GM19023 (cell line): ENCODE results near the gene ZNF783.
"Not testable (repeated sequence)": the region's sequence is repeated elsewhere in the genome, so short reads cannot be mapped to it uniquely, and the experiment has no call there.

Experiments
- ATAC-seq: cut with Tn5 transposase; IDR thresholded peaks from one replicate; pipeline ENCODE4 v1.9.1; 2021; ENCODE audit warnings: mild to moderate bottlenecking, moderate library complexity; ENCODE audit not compliant: unreplicated experiment

Gene ZNF783

DNA sequence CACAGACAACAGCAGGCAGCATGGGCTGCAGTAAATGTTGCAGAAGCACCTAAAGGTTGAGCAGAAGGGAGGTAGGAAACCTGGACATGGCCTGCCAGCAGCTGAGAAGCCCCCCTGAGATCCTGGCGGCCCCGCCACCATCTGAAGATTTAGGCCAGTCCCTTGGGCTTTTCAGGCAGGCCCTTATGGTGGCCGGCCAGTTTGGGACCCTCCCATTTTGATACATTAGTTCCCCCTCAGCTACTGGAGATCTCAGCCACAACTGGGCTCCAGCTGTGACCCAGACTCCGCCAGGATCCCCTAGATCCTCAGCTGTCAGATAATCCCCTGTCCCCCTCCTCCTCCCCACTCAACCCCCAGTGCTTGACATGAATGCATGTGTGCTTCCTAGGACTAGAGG lies 34.4 kb downstream of the ZNF783 start:
- ATAC-seq: no peak

DNA sequence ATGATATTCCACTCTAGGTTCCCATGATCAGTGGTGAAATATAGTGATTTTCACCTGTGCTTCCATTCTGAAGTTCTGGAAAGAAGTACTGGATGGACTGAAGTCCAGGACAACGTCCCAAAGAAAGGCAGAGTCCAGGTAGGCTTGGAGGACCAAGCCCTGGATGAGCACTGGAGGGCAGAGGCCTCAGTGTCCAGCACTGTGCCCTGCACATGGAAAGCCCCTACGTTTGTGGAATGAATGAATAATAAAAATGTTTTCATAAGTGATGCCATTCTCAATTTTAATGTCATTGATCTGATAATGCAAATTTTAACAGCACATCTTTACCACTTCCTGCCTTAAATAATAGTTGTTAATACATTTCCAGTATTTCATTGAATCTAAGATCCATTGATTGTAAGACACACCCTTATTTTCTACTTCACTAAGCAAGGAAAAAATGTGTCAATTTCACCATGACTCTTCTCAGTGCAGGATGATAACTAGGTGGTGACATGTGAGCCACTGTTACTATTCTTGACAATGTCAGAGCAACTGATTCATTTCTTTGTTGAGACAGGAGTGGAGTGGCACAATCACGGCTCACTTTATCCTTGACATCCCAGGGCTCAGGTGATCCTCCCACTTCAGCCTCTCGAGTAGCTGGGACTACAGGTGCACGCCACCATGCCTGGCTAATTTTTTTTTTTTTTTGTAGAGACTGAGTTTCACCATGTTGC lies 35.2 kb downstream of the ZNF783 start:
- ATAC-seq: no peak

DNA sequence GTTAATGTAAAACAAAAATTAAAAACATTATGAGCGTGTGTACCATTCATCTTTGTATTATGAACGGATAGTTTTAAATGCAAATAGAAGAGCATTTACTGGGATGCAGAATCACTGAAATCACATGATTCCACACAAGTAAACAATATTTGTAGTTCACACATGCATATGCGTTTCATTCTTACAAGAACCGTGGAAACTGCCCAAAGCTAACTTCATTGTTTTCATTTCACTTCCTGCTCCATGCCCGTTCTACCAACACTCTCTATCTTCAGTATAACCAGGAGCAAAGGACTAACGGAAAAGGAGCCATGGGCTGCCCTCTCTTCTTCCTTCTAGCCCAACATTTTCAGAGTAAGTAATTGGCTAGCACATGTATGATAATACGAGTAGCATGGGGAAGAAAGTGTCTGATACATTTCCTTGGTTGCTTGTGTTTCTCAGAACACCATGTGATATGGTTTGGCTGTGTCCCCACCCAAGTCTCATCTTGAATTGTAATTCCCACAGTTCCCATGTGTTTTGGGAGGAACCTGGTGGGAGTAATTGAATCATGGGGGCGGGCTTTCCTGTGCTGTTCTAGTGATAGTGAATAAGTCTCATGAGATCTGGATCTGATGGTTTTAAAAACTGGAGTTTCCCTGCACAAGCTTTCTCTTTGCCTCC lies 38.8 kb downstream of the ZNF783 start:
- ATAC-seq: no peak

DNA sequence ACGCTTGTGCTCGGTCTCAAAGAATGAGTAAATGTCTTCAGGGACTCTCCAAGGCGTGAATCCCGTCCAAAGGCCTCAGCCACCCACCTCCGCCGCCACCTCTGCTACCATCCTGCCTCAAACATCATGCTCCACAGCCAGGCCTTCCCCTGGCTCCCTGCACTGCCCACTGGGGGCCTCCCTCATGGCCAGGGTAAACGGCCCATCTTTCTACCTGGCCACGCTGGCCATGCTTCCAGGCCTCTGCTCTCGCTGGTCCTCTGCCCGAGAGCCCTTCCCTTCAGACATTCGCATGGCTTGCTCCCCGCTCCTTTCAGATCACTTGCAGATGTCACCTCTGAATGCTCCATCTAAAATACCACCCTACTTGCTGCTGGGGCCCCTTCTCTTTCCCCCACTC lies 40.2 kb downstream of the ZNF783 start:
- no peak for ATAC-seq

DNA sequence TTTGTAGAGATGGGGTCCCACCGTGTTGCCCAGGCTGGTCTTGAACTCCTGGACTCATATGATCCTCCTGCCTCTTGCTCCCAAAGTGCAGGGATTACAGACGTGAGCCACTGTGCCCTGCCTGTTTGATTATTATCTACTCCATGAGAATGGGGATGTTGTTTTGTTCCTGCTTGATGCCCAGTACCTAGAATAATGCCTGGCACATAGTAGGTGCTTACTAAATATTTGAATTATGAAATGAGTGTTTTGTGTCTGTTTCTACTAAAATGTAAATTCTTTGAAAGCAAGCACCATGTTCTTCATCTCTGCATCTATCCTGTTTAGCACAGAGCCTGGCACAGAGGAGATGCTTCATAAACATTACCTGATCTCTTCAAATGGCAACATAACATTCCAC lies 40.9 kb downstream of the ZNF783 start:
- no peak for ATAC-seq

DNA sequence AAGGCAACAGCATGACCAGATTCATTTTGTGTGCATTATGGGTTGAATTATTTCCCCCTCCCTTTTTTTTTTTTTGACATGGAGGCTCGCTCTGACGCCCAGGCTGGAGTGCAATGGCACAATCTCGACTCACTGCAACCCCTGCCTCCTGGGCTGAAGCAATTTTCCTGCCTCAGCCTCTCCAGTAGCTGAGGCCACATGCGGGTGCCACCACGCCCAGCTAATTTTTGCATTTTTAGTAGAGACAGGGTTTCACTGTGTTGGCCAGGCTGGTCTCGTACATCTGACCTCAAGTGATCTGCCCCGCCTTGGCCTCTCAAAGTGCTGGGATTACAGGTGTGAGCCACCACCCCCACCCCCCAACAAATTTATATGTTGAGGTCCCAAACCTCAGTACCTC lies 42.0 kb downstream of the ZNF783 start:
- no peak for ATAC-seq

DNA sequence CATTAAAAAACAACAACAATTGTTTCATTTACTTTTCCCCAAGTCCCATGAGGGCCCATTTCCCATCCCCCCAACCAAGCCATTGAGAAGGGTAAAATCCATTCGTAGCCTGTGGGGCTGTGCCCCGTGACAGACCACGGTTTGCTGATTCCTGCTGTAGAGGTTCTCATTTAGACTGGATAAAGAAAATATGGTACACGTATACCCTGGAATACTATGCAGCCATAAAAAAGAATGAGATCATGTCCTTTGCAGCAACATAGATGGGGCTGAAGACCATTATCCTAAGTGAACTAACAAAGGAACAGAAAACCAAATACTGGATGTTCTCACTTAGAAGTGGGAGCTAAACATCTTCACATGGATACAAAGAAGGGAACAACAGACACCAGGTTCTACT lies 44.9 kb downstream of the ZNF783 start:
- no peak for ATAC-seq

DNA sequence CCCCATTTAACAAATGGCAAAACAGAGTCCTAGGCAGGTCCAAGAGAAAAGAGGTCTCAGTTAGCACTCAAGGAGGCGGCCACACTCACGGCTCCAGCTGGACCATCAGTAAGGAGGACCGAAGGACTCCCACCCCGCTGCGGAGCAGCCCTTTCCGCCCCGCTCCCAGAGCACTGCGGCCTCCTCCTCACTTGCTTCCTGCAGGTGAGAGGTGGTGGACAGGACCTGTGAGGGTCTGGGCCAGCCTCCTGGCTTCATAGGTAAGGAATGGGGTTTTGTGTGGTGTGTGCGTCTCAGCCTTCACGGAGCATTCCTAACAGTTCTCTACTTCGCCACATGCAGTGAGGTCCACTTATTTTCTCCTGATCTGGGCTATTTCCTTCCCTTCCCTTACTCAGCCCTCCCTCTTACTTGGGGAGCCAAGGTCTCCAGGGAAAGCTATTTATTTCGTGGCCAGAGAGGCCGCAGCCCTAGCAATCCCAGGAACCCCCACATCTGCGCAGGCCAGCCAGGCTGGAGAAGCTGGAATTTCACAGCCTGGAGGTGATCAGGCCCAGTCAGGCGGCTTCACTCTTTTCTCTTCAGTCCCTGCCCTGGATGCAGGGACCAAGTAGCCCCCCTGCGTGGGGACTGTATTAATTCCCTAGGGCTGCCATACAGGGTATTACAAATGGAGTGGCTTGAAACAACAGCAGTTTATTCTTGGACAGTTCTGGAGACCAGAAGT lies 45.9 kb downstream of the ZNF783 start:
- no peak for ATAC-seq

DNA sequence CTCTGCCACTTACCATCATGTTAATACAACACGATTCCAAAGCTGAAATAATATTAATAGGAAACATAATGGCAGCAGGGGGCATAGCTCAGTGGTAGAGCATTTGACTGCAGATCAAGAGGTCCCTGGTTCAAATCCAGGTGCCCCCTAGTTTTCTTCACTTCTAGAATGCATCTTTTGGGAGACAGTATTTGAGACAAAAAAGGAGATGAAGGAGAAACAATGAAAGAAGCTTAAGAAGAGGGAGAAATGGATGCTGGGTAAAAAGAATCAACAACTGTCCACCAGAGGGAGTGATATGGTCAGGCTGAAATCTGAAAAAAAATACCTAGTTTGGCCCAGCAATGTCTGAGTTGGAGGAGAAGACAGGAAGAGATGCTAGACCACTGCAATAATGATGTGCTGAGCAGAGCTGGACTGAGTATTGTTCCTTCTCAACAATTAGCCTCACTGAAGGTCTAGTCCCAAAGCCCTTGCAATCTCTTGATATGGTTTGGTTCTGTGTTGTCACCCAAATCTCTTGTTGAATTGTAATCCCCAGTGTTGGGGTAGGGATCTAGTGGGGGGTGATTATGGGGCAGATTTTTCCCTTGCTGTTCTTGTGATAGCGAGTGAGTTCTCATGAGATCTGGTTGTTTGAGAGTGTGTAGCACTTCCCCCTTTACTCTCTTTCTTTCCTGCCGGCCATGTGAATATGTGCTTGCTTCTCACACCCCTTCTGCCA lies 48.3 kb downstream of the ZNF783 start:
- ATAC-seq: no peak

DNA sequence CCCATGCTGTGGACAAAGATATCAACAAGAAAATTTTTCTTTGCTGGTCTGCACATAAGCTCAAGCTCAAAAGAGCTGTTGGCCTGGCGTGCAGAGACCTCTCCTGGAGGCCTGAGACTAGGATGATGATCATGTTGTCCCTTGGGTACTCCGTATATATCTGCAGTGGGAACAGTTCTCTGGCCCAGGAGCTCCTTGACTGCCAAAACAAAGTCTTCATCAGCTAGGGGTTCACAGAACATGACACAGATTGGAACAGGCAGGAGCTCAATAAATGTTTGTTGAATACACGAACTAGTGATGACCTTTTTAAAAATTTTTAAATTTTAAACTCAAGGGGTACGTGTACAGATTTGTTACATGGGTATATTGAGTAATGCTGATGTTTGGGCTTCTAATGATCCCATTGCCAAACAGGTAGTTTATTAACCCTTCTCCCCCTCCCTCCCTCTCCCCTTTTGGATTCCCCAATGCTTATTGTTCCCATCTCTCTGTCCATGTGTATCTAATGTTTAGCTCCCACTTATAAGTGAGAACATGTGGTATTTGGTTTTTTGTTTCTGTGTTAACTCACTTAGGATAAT lies 49.1 kb downstream of the ZNF783 start:
- ATAC-seq: no peak

DNA sequence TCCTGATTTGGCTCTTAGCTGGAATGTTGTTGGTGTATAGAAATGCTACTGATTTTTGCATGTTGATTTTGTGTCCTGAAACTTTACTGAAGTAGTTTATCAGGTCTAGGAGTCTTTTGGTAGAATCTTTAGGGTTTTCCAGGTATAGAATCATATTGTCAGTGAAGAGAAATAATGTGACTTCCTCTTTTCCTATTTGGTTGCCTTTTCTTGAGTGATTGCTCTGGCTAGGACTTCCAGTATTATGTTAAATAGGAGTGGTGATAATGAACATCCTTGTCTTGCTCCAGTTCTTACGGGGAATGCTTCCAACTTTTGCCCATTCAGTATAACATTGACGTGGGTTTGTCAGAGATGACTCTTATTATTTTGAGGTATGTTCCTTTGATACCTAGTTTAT lies 52.0 kb downstream of the ZNF783 start:
- no peak for ATAC-seq

DNA sequence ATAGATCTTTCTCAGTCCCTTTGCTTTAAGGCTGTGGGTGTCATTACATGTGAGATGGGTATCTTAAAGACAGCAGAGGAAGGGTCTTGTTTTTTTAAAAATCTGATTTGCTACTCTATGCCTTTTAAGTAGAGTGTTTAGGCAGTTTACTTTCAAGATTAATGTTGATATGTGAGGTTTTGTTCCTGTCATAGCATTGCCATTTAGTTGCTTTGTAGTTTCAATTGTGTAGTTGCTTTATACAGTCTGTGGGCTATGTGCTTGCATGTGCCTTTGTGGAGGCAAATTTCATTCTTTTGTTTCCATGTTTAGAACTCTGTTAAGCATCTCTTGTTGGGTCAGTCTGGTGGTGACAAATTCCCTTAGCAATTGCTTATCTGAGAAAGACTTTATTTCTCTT lies 54.6 kb downstream of the ZNF783 start:
- ATAC-seq: no peak

DNA sequence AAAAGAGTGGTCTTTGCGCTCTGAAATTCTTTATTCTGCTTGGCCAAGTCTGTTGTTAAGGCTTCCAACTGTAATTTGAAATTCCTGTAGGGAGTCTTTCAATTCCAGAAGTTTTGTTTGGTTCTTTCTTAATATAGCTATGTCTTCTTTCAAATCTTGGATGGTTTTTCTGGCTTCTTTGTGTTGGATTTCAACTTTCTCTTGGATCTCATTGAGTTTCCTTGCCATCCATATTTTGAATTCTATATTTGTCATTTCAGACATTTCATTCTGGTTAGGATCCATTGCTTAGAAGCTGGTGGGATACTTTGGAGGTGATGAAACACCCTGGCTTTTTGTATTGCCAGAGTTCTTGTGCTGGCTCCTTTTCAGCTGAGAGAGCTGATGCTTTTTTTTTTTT lies 55.5 kb downstream of the ZNF783 start:
- no peak for ATAC-seq

DNA sequence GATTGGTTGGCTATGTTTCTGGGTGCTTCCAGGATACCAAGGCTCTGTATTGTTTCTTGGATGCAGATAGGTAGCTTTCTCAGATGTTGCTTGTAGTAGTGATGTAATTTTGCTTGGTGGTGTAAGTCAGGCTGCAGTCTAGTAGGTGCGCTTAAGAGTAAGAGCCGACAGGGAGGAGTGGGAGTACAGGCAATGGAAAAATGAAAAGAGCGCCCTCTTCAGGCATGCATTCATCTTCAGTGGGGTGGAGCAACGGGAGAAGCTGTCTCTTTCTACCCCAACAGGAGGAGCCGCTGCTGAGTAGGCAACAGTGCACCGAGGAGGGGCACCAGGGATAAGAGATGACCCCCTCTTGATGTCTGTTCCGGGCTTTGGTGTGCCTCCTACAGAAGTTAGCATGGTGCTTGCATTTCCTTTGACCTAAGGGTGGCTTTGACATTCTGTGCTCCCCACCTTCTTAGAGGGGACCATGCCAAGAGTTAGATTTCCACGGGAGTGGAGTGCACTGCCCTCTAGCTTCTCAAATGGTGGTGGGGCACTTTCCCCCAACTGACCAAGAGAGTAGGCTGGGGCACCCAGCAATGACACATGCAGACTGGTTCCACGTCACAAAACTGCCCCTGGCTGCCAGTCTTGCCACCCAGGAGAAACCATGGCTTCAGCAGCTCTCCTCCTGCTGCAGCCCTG lies 56.1 kb downstream of the ZNF783 start:
- ATAC-seq: no peak

DNA sequence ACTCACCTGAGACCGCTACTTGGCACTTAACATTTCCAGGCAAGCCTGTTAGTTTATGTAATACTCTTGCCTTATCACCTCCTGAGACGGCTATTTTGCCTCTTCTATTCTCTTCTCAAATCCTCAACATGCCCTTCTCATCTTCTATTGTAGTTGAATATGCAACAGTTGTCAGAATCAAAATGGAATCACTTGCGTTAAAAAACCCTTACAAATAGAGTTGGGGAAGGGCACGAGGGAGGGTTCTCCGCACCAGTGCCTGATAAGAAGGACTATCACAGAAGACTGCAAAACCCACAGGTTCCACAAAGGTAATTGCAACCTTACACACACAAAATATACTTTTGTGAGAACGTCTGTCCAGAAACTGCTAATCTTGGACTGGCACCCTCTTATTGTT lies 57.4 kb downstream of the ZNF783 start:
- no peak for ATAC-seq

DNA sequence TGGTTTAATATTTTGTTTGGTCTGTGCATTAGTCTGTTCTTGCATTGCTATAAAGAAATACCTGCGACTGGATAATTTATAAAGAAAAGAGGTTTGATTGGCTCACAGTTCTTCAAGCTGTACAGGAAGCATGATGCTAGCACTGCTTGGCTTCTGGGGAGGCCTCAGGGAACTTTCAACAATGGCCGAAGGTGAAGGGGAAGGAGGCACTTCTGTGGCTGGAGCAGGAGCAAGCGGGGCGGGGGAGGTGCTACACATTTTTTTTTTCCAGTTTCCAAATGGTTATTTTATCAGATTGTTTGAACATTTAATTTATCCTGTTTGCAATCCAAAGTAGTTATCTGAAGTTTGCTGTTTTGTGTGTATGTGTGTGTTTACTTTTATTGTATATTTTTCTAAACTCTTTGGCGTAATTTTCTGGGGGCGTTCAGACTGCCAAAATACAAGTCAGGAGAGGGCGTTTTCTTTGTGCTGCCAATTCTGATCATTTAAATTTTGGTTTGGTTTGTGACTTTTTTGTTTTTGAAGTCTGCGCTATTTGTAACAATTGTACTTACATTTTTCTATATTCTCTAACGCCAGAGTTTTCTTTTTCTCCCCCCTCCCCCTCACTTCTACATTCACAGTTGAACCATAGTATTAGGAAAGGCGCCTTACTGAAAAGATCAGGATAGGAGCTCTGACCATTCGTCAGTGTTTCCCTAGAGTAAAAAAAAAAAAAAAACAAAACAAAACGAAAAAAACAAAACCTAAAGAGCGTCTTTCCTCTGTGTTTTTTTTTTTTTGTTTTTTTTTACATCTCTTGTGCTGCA lies 58.5 kb downstream of the ZNF783 start:
- ATAC-seq: no peak

DNA sequence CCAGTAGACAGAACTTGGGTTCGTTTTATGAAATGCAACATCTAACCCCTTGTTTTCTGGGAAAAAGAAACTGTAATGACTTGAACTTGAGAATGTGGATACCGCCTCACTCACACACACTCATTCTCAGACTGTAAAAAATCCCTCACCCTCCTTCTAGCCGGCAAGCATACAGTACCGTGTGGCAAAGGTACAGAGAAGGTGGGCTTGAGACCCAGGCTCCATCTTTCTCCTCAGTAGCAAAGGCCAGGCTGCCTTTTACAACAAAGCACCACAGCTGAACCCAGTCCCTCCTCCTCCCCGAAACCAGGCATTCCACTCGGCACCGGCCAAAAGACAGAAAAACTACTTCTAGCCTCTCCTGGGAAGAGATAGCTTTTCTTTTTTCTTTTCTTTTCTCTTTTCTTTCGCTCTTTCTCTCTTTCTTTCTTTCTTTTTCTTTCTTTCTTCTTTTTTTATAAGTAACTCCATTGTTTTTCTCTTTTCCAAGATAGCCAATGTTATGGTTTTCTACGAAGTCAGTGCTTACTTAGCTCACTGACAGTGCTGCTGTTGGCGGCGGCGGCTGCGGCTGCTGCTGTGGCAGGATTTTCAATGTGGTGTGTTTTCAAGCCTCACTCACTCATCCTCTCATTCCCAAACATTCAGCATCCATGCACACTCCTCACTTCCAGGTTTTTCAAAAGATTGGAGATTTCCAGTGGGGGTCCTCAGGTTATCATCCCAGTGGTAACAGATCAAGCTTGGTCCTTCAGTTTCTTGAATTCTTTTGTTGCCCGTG lies 59.3 kb downstream of the ZNF783 start:
- ATAC-seq: not testable (repeated sequence)

DNA sequence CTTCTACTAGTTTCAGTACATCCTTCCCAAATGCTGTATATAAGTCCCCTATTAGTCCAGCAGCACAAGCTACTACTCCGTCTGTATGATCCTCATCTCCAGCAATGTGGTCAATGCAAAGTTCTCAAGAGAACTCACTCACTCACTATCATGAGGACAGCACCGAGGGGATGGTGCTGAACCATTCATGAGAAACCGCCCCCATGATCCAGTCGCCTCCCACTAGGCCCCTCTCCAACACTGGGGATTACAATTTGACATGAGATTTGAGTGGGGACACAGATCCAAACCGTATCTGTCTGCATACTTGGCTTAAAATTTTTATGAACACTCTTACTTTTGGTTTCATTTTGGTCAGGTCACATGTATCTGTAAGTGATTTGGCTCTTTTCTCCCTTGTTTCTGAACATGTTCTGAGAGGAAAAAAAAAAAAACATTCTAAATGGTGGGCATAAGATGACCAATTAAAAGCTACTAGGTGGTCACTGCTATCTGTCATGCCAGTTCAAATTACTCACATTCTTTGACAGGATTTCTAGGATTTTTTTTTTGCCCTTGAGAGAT lies 60.1 kb downstream of the ZNF783 start:
- no peak for ATAC-seq

DNA sequence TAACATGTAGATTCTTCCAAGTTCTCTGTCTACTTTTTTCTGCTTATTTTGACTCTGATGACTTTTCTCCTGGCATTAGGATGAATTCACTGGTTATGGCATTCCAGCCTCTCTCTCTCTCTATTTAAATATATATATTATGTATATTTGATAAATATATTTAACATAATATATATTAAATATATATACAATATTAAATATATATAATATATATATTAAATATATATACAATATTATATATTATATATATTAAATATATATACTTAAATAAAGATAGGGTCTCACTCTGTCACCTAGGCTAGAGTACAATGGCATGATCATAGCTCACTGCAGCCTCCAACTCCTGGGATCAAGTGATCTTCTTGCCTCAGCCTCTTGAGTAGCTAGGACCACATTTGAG lies 60.7 kb downstream of the ZNF783 start:
- ATAC-seq: no peak
